ENCODE measurements around the gene DDB1.

DDB1 gene

DNA sequence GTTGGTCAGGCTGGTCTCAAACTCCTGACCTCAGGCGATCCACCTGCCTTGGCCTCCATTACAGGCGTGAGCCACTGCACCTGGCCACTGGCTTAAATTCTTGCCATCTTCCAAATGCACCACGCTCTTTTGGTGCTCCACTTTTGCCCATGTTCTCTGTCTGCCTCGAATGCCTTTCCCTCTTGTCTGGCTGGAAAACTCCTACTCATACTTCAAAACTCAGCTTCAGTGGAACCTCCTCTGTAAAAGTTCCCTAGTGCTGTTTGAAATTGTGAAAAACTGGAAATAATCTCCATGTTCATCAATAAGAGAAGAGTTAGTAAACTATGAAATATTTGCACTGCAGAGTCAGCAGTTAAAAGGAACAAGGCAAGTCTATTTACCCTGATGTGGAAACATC, 49.3 kb downstream of the DDB1 start:
- H3K4me3 ChIP-seq (ENCODE audit: low read depth, low read length) = no peak overlapping the region
- no peak for TF ChIP-seq MAX (IDR thresholded peaks at IDR 0.05; ENCODE audit: low read depth, low read length)
- no peak for DNase-seq (ENCODE audit: low read depth)

DNA sequence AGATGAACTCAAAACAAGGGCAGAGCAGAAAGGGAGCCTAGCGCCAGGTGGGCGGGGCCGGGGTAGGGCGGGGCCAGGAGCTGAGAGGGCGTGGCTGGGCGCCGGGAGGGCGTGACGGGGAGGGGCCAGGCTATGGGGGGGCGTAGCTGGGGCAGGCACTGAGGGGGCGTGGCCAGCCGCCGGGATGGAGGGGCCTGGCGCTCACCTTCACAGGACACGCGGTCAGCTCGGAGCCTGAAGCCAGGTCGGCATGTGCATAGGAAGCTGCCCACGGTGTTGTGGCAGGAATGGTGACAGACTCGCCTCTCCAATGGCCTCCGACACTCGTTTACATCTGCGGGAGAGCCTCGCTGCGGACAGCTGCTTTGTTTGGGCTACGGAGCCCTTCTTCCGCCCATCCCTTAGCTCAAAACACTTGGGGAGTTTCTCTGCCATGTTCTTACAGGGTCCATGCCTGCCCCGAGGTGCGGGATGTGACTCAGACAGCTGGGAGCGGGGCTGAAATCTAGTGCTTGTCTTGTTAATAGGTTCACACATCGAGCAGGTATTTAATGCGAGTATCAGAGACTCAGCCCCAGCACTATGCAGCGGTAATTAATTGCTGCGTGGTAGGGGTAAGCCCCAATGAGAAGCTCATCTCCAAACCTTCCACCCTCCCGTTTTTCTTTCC, 51.2 kb downstream of the DDB1 start:
- TF ChIP-seq, protein P1, sequence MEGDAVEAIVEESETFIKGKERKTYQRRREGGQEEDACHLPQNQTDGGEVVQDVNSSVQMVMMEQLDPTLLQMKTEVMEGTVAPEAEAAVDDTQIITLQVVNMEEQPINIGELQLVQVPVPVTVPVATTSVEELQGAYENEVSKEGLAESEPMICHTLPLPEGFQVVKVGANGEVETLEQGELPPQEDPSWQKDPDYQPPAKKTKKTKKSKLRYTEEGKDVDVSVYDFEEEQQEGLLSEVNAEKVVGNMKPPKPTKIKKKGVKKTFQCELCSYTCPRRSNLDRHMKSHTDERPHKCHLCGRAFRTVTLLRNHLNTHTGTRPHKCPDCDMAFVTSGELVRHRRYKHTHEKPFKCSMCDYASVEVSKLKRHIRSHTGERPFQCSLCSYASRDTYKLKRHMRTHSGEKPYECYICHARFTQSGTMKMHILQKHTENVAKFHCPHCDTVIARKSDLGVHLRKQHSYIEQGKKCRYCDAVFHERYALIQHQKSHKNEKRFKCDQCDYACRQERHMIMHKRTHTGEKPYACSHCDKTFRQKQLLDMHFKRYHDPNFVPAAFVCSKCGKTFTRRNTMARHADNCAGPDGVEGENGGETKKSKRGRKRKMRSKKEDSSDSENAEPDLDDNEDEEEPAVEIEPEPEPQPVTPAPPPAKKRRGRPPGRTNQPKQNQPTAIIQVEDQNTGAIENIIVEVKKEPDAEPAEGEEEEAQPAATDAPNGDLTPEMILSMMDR (IDR thresholded peaks at IDR 0.05; ENCODE audit: low read depth, low read length) = no peak
- no peak for TF ChIP-seq MAX (IDR thresholded peaks at IDR 0.05; ENCODE audit: low read depth, low read length)
- TF ChIP-seq POLR2A (IDR thresholded peaks at IDR 0.05; ENCODE audit: extremely low read depth, insufficient read length) = no peak
- no peak for TF ChIP-seq MYC (IDR thresholded peaks at IDR 0.05; ENCODE audit: low read depth, low read length)
- peak; percentile 34 for DNase-seq (ENCODE audit: low read depth)
- H3K4me3 ChIP-seq (ENCODE audit: low read depth, low read length) = no peak overlapping the region

DNA sequence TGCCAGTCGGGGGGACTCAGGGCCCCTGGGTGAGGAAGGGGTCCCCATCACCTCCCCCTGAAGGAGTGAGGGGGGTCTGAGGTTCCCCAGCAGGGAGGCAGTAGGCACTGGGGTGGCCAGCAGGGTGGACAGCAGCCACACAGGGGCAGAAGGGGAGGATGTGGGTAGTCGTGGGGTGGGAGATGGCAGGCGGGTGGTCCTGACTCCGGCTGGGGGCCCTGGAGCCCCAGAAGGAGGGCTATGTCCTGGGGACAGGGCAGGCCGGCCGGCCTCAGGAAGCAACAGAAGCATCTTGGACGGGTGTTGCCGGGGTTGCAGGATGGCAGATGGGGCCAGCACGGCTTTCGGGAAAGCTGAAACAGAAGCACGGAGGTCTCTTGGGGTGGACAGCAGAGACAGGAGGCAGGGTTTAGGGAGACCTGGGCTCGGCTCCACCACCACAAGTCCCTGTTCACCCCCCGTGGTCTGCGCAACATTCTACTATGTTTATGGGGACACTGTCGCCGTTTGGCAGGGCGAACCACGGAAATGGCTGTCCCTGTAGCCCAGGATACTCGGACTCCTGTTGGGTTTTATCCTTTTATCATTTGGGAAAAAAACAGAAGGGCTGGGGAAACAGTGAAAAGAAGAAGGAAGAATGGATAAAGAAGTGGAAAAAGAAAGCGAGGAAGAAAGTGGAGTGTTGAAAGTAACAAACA, 51.9 kb downstream of the DDB1 start:
- TF ChIP-seq, protein P1 (IDR thresholded peaks at IDR 0.05; ENCODE audit: low read depth, low read length) = no peak
- TF ChIP-seq MYC (IDR thresholded peaks at IDR 0.05; ENCODE audit: low read depth, low read length) (no peak), MAX (IDR thresholded peaks at IDR 0.05; ENCODE audit: low read depth, low read length) (no peak)
- H3K4me3 ChIP-seq (ENCODE audit: low read depth, low read length) = no peak overlapping the region
- no peak for DNase-seq (ENCODE audit: low read depth)

DNA sequence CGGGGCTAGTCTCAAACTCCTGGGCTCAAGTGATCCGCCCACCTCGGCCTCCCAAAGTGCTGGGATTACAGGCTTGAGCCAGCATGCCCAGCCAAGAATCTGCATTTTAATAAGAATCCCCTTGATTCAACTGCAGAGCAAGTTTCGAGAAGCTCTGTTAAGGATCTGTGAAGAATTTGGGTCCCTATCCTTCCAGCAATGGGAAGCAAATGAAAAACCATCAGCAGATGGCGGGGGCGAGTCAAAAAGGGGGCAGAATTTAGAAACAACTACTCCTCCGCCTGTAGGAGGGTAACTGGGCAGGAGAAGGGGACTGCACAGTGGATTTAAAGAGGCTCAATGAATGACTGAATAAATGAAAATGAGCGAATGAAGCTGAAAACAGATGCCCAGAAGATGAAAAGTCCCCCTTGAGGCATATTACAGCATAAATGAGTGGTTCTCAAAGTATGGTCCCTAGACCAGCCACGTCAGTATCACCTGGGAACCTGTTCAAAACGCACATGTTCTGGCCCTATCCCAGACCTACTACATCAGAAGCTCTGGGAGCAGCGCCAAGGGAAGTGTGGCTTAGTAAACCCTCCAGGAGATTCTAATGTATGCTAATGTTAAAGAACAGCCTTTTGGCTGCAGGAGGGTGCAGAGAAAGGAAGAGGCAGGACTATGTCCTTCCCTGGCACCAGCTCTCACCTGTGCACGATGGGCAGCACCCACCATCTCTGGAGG, 52.8 kb downstream of the DDB1 start:
- DNase-seq (ENCODE audit: low read depth) = peak; percentile 23
- TF ChIP-seq POLR2A (IDR thresholded peaks at IDR 0.05; ENCODE audit: extremely low read depth, insufficient read length) (no peak), MAX (IDR thresholded peaks at IDR 0.05; ENCODE audit: low read depth, low read length) (no peak), MYC (IDR thresholded peaks at IDR 0.05; ENCODE audit: low read depth, low read length) (no peak)
- TF ChIP-seq, protein P1 (IDR thresholded peaks at IDR 0.05; ENCODE audit: low read depth, low read length) = peak; percentile 3
- no peak overlapping the region for H3K4me3 ChIP-seq (ENCODE audit: low read depth, low read length)

- no peak for DNase-seq (ENCODE audit: low read depth)
- H3K4me3 ChIP-seq (ENCODE audit: low read depth, low read length) = no peak overlapping the region
- TF ChIP-seq MAX (IDR thresholded peaks at IDR 0.05; ENCODE audit: low read depth, low read length) = no peak
- TF ChIP-seq MYC (IDR thresholded peaks at IDR 0.05; ENCODE audit: low read depth, low read length) = no peak
- TF ChIP-seq, protein P1 (IDR thresholded peaks at IDR 0.05; ENCODE audit: low read depth, low read length) = no peak
- TF ChIP-seq POLR2A (IDR thresholded peaks at IDR 0.05; ENCODE audit: extremely low read depth, insufficient read length) = no peak
Measured at GRCh38 chr11:61278001-61278470, 54.9 kb downstream of the DDB1 start.

All from NB4 (cell line).